Measurements from ENCODE around the gene VPS45.

DNA sequence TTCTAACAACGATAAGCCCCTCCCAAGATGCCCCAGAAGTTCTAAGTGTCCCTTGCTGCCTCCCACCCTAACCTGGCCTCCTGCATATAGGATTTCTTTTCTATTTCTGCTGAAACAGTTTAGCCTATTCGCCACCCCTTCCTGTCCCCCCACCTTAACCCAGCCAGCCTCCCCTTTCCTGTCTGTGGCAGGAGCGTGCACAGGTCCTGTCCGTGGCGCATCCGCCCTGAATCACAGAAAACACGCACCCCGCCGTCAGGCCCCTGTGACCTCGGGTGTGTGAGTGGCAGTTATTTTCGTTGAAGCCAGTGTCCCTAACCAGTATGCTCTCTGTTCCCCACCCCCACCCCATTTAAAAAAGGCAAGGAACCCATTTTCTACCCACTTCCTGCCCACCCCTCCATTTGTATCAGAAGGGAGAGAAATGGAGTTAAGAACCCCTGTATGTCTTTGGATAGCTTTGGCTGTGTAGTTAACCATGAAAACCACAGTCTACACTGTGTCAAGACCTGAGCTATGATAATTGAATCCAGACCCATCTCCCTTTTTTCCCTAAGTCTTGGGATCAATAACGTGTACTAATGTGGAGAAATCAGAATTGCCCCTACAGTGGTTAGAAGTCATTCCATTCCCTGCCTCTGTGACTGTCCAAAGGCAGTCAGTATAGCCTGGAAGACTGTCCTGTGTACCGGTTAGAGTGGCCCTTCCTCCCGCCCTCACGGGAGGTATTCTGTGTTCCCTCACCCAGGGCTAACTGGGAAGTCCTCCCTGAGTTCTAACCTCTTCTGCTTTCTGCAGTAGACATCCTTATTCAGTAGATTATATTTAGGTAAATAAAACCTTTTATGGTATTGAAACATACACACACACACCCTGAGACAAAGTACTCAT, 84.0 kb downstream of the VPS45 start:
- TF ChIP-seq CTCF (IDR thresholded peaks at IDR 0.05) = no peak
- no peak for TF ChIP-seq EP300 (IDR thresholded peaks at IDR 0.05)

Measured in tibial nerve (tissue), 4 donors.